MM.1S (cell line): ENCODE measurements around the gene PIP4K2A.

Source experiments
- DNase-seq: peaks from one replicate; pipeline ENCODE4 v3.0.0-alpha.2; 2015
- H2AFZ ChIP-seq: fragments of 300-600 bp; sonication (generic); 2 replicates; pipeline ENCODE4 v1.6.0; 2016; ENCODE audit warnings: antibody characterized with exemption, low read length
- H3F3A ChIP-seq: fragments of 300-600 bp; sonication (generic); 2 replicates; pipeline ENCODE4 v1.6.1; 2016; ENCODE audit warnings: mild to moderate bottlenecking, antibody characterized with exemption, low read length, moderate library complexity, mixed read lengths; ENCODE audit not compliant: insufficient read depth
- H3K27ac ChIP-seq: fragments of 300-600 bp; sonication (generic); 2 replicates; pipeline ENCODE4 v1.5.1; 2016; ENCODE audit warnings: mild to moderate bottlenecking, low read length
- H3K27me3 ChIP-seq: fragments of 300-600 bp; sonication (generic); replicated peaks from 2 replicates; pipeline ENCODE4 v1.6.0; 2016; ENCODE audit warnings: low read length; ENCODE audit not compliant: insufficient read depth
- H3K36me3 ChIP-seq: fragments of 300-600 bp; sonication (generic); replicated peaks from 2 replicates; pipeline ENCODE4 v1.6.1; 2016; ENCODE audit warnings: mild to moderate bottlenecking, low read length, mixed read lengths; ENCODE audit not compliant: insufficient read depth
- H3K4me1 ChIP-seq: fragments of 300-600 bp; sonication (generic); 2 replicates; pipeline ENCODE4 v1.6.1; 2016; ENCODE audit warnings: low read length, mixed read lengths
- H3K4me2 ChIP-seq: fragments of 300-600 bp; sonication (generic); 2 replicates; pipeline ENCODE4 v1.6.0; 2016; ENCODE audit warnings: low read depth, low read length
- H3K4me3 ChIP-seq: fragments of 300-600 bp; sonication (generic); 2 replicates; pipeline ENCODE4 v1.5.1; 2016; ENCODE audit warnings: low read length, mixed read lengths
- H3K79me2 ChIP-seq: fragments of 300-600 bp; sonication (generic); 2 replicates; pipeline ENCODE4 v1.6.1; 2016; ENCODE audit warnings: mixed run types, low read length, mixed read lengths
- H3K9ac ChIP-seq: fragments of 300-600 bp; sonication (generic); 2 replicates; pipeline ENCODE4 v1.6.1; 2016; ENCODE audit warnings: low read length, mixed read lengths
- H3K9me2 ChIP-seq: fragments of 300-600 bp; sonication (generic); replicated peaks from 2 replicates; pipeline ENCODE4 v1.6.1; 2016; ENCODE audit warnings: mild to moderate bottlenecking, low read length, mixed read lengths; ENCODE audit not compliant: insufficient read depth
- H3K9me3 ChIP-seq: fragments of 300-600 bp; sonication (generic); replicated peaks from 2 replicates; pipeline ENCODE4 v1.6.1; 2016; ENCODE audit warnings: mild to moderate bottlenecking, low read length, mixed read lengths; ENCODE audit not compliant: insufficient read depth
- H4K20me1 ChIP-seq: fragments of 300-600 bp; sonication (generic); 2 replicates; pipeline ENCODE4 v1.6.1; 2016; ENCODE audit warnings: mild to moderate bottlenecking, low read length, moderate library complexity, mixed read lengths; ENCODE audit not compliant: insufficient read depth
- EZH2 ChIP-seq: fragments of 300-600 bp; sonication (generic); optimal IDR thresholded peaks from 2 replicates; pipeline ENCODE3; 2017; ENCODE audit warnings: low read depth, mild to moderate bottlenecking, antibody characterized with exemption, low read length, mixed read lengths
- EZH2phosphoT487 ChIP-seq: fragments of 300-600 bp; sonication (generic); IDR thresholded peaks from 2 replicates; pipeline ENCODE4 v1.6.1; 2018; ENCODE audit warnings: antibody characterized with exemption, low read length
- TF ChIP-seq, protein P1 (sequence below): fragments of 300-600 bp; sonication (generic); IDR thresholded peaks from 2 replicates; pipeline ENCODE4 v1.5.1; 2016; ENCODE audit warnings: antibody characterized with exemption, low read length, mixed read lengths

The PIP4K2A gene

GRCh38 chr10:22686347-22686746 is 28.0 kb downstream of the PIP4K2A start:
- no peaks in the 10 kb centered on the region for H4K20me1 ChIP-seq
- no peaks in the 10 kb centered on the region for H3K36me3 ChIP-seq
- H3K27me3 ChIP-seq: no peaks in the 10 kb centered on the region
- H3K4me1 ChIP-seq: peaks cover 28% of the 10 kb centered on the region
- H3F3A ChIP-seq: peaks cover 32% of the 10 kb centered on the region
- no peak overlapping the region for H3K4me2 ChIP-seq
- no peak for TF ChIP-seq EZH2
- TF ChIP-seq, protein P1, sequence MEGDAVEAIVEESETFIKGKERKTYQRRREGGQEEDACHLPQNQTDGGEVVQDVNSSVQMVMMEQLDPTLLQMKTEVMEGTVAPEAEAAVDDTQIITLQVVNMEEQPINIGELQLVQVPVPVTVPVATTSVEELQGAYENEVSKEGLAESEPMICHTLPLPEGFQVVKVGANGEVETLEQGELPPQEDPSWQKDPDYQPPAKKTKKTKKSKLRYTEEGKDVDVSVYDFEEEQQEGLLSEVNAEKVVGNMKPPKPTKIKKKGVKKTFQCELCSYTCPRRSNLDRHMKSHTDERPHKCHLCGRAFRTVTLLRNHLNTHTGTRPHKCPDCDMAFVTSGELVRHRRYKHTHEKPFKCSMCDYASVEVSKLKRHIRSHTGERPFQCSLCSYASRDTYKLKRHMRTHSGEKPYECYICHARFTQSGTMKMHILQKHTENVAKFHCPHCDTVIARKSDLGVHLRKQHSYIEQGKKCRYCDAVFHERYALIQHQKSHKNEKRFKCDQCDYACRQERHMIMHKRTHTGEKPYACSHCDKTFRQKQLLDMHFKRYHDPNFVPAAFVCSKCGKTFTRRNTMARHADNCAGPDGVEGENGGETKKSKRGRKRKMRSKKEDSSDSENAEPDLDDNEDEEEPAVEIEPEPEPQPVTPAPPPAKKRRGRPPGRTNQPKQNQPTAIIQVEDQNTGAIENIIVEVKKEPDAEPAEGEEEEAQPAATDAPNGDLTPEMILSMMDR: no peak
- TF ChIP-seq EZH2phosphoT487: no peak
- DNase-seq: no peak
- H2AFZ ChIP-seq: no peak overlapping the region
- H3K27ac ChIP-seq: no peak overlapping the region
- H3K9ac ChIP-seq: no peak overlapping the region
- H3K79me2 ChIP-seq: peaks cover 77% of the 10 kb centered on the region
- no peak overlapping the region for H3K4me3 ChIP-seq
- no peaks in the 10 kb centered on the region for H3K9me3 ChIP-seq
- no peaks in the 10 kb centered on the region for H3K9me2 ChIP-seq

GRCh38 chr10:22685926-22686325 is 28.5 kb downstream of the PIP4K2A start:
- no peak overlapping the region for H3K9ac ChIP-seq
- H4K20me1 ChIP-seq: no peaks in the 10 kb centered on the region
- DNase-seq: no peak
- TF ChIP-seq EZH2 (no peak), EZH2phosphoT487 (no peak)
- TF ChIP-seq, protein P1: no peak
- H3K9me3 ChIP-seq: no peaks in the 10 kb centered on the region
- no peak overlapping the region for H3K27ac ChIP-seq
- H3K27me3 ChIP-seq: no peaks in the 10 kb centered on the region
- H2AFZ ChIP-seq: no peak overlapping the region
- peaks cover 32% of the 10 kb centered on the region for H3F3A ChIP-seq
- no peaks in the 10 kb centered on the region for H3K9me2 ChIP-seq
- H3K4me1 ChIP-seq: peaks cover 32% of the 10 kb centered on the region
- H3K79me2 ChIP-seq: peaks cover 77% of the 10 kb centered on the region
- H3K4me2 ChIP-seq: no peak overlapping the region
- H3K4me3 ChIP-seq: no peak overlapping the region
- H3K36me3 ChIP-seq: no peaks in the 10 kb centered on the region

- TF ChIP-seq EZH2phosphoT487 (no peak), EZH2 (no peak)
- TF ChIP-seq, protein P1: no peak
- no peak overlapping the region for H3K27ac ChIP-seq
- no peaks in the 10 kb centered on the region for H3K27me3 ChIP-seq
- no peak overlapping the region for H2AFZ ChIP-seq
- H4K20me1 ChIP-seq: no peaks in the 10 kb centered on the region
- H3K4me3 ChIP-seq: no peak overlapping the region
- H3K79me2 ChIP-seq: peaks cover 75% of the 10 kb centered on the region
- H3K4me1 ChIP-seq: peaks cover 38% of the 10 kb centered on the region
- no peaks in the 10 kb centered on the region for H3K9me2 ChIP-seq
- peaks cover 32% of the 10 kb centered on the region for H3F3A ChIP-seq
- peak overlapping the region; percentile 90; the same call in 1 of the 2 replicates for H3K4me2 ChIP-seq
- H3K9me3 ChIP-seq: no peaks in the 10 kb centered on the region
- no peak for DNase-seq
- H3K36me3 ChIP-seq: no peaks in the 10 kb centered on the region
- H3K9ac ChIP-seq: no peak overlapping the region
Observed at GRCh38 chr10:22684699-22685098, 29.7 kb downstream of the PIP4K2A start.
